NCI-H2227 (cell line): ENCODE results near the gene RTBDN.
"Not testable (repeated sequence)": the region's sequence is repeated elsewhere in the genome, so short reads cannot be mapped to it uniquely, and the experiment has no call there.

Source experiments
- DNase-seq: peaks from one replicate; lab custom pipeline; 2025; ENCODE audit not compliant: unreplicated experiment; lab: John Stamatoyannopoulos, UW

RTBDN gene

GRCh38 chr19:12858041-12858928, 23.9 kb upstream of the RTBDN start:
- DNase-seq = no peak

GRCh38 chr19:12856653-12857052, 22.3 kb upstream of the RTBDN start:
- DNase-seq = no peak

GRCh38 chr19:12847159-12848139, 13.1 kb upstream of the RTBDN start:
- peak; percentile 82 for DNase-seq

GRCh38 chr19:12846613-12847012, 12.2 kb upstream of the RTBDN start:
- not testable (repeated sequence) for DNase-seq

GRCh38 chr19:12843999-12844732, 9.8 kb upstream of the RTBDN start:
- DNase-seq = no peak

- no peak for DNase-seq
These were observed 8.9 kb upstream of the RTBDN start for GRCh38 chr19:12843328-12843727.

- no peak for DNase-seq
These were observed 8.1 kb upstream of the RTBDN start for GRCh38 chr19:12842511-12842910.

- DNase-seq = peak; percentile 96
These were observed 6.7 kb upstream of the RTBDN start for GRCh38 chr19:12841094-12841493.

GRCh38 chr19:12840091-12841079, 6.0 kb upstream of the RTBDN start:
- peak; percentile 81 for DNase-seq

GRCh38 chr19:12838886-12839756, 4.7 kb upstream of the RTBDN start:
- DNase-seq = peak; percentile 18

- DNase-seq = peak; percentile 73
These were observed 4.0 kb upstream of the RTBDN start, which contains the start of gene MAST1 for GRCh38 chr19:12838182-12838885. MAST1 (plus strand) TSS chr19:12838515; CDS start chr19:12838573, 58 bp downstream.

- DNase-seq = no peak
These were observed 2.8 kb upstream of the RTBDN start for GRCh38 chr19:12837225-12837624.

GRCh38 chr19:12836529-12836863, 2.1 kb upstream of the RTBDN start:
- DNase-seq = no peak

GRCh38 chr19:12834976-12835757, 788 bp upstream of the RTBDN start:
- peak; percentile 77 for DNase-seq

- peak; percentile 80 for DNase-seq
These were observed 427 bp downstream of the RTBDN start for GRCh38 chr19:12833738-12834565.

GRCh38 chr19:12833418-12833737, 1.0 kb downstream of the RTBDN start:
- DNase-seq = no peak

GRCh38 chr19:12828494-12828893, 5.9 kb downstream of the RTBDN start:
- peak; percentile 24 for DNase-seq
